Lower leg skin (tissue), 4 donors: ENCODE data around the gene CCL22. TPM values are rescaled to one million over a fixed set of nuclear protein-coding genes. Genes with fewer than 3 reads are reported as not detected.
A peak's percentile ranks its signal among the peaks of the same experiment; 100 is the strongest.

Experiments used
- DNase-seq, 2 donors: peaks; one replicate each; pipeline ENCODE4 v3.0.0-alpha.2; 2019; ENCODE audit warnings: low spot score in 2 of 2
- H3K4me3 ChIP-seq: fragments of 200-600 bp; sonication (generic); 2 replicates; pipeline ENCODE4 v1.5.1; 2017; ENCODE audit warnings: mild to moderate bottlenecking, low read depth; ENCODE audit not compliant: poor library complexity, severe bottlenecking
- CTCF ChIP-seq, 3 donors: fragments of 450-650 bp; IDR thresholded peaks; one replicate each; pipeline ENCODE4 v1.5.1; 2016; ENCODE audit warnings: antibody characterized with exemption in 3 of 3, mild to moderate bottlenecking in 3 of 3, moderate library complexity in 2 of 3
- POLR2A ChIP-seq, 2 donors: fragments of 450-650 bp; IDR thresholded peaks; one replicate each; pipeline ENCODE4 v1.6.1; 2016 to 2017; ENCODE audit warnings: antibody characterized with exemption in 2 of 2, mild to moderate bottlenecking in 1 of 2, moderate library complexity in 1 of 2
- WGBS, 2 donors: methylation state at CpG; one replicate each; pipeline ENCODE4 v1.1.5; 2018; 5-methylcytosine and 5-hydroxymethylcytosine counted together
- intact Hi-C: fragments of 100-400 bp; cut with DNase I; formaldehyde crosslinking; loops from one replicate; pipeline ENCODE4 v1.15.0; 2023; ENCODE audit warnings: low total_unique reads
- total RNA-seq, 4 donors: library from RNA; depleted of rRNA; stranded (reverse); fragments of >200 nt; gene quantifications; one replicate each; pipeline ENCODE4 v1.1.0, GENCODE V29; 2016

CCL22 gene
- total RNA-seq, 4 donors from 2014 or later: 0.99 to 10.1 (median 2.0) TPM

GRCh38 chr16:57381791-57382534, 23.4 kb downstream of the CCL22 start:
- no peak overlapping the region for H3K4me3 ChIP-seq
- no peak for TF ChIP-seq CTCF (IDR thresholded peaks at IDR 0.05)
- TF ChIP-seq POLR2A (IDR thresholded peaks at IDR 0.05): no peak
- intact Hi-C loops: no loop called here
- 91 to 92% methylated on average over 27 to 32 of the region's 35 CpGs for WGBS, 2 donors
- no peak for DNase-seq

GRCh38 chr16:57382535-57383275, 24.1 kb downstream of the CCL22 start:
- no peak overlapping the region for H3K4me3 ChIP-seq
- WGBS, 2 donors: 92% methylated on average over 7 to 9 of the region's 16 CpGs
- no peak for TF ChIP-seq POLR2A (IDR thresholded peaks at IDR 0.05)
- peak in 1 of 2 donors; percentile 82 for DNase-seq
- intact Hi-C loops: no loop called here

- TF ChIP-seq POLR2A (IDR thresholded peaks at IDR 0.05) (no peak), CTCF (IDR thresholded peaks at IDR 0.05) (no peak)
- peak in 1 of 2 donors; percentile 82 for DNase-seq
- H3K4me3 ChIP-seq: no peak overlapping the region
- intact Hi-C loops: no loop called here
- 62 to 63% methylated on average over 8 of the region's 8 CpGs for WGBS, 2 donors
Measured at GRCh38 chr16:57383276-57384247, 25.0 kb downstream of the CCL22 start.

GRCh38 chr16:57384248-57385070, 25.9 kb downstream of the CCL22 start:
- intact Hi-C loops: no loop called here
- TF ChIP-seq CTCF (IDR thresholded peaks at IDR 0.05): no peak
- DNase-seq: no peak
- H3K4me3 ChIP-seq: no peak overlapping the region
- WGBS, 2 donors: 46 to 52% methylated on average over 9 to 11 of the region's 11 CpGs

GRCh38 chr16:57385083-57385482, 26.5 kb downstream of the CCL22 start:
- WGBS, 2 donors: 75 to 89% methylated on average over 4 to 5 of the region's 5 CpGs
- intact Hi-C loops: no loop called here
- TF ChIP-seq POLR2A (IDR thresholded peaks at IDR 0.05): no peak
- TF ChIP-seq CTCF (IDR thresholded peaks at IDR 0.05): no peak
- H3K4me3 ChIP-seq: no peak overlapping the region
- no peak for DNase-seq
